Smooth muscle cell (in vitro differentiated cells): ENCODE results near the gene CIC. TPM values are rescaled to one million over a fixed set of nuclear protein-coding genes. Genes with fewer than 3 reads are reported as not detected.
"Not testable (repeated sequence)": the region's sequence is repeated elsewhere in the genome, so short reads cannot be mapped to it uniquely, and the experiment has no call there.

ENCODE experiments used
- DNase-seq: peaks from one replicate; lab custom pipeline; 2025; ENCODE audit not compliant: unreplicated experiment; lab: John Stamatoyannopoulos, UW
- H2AFZ ChIP-seq: fragments of 200-600 bp; sonication (generic); 2 replicates; pipeline ENCODE4 v1.6.0; 2016; ENCODE audit warnings: antibody characterized with exemption, low read depth, mild to moderate bottlenecking
- H3F3A ChIP-seq: fragments of 200-600 bp; sonication (generic); 2 replicates; pipeline ENCODE4 v1.6.0; 2017; ENCODE audit warnings: antibody characterized with exemption, low read depth
- H3K27ac ChIP-seq: fragments of 200-600 bp; sonication (generic); 2 replicates; pipeline ENCODE4 v1.5.1; 2016; ENCODE audit warnings: low read depth, mild to moderate bottlenecking
- H3K27me3 ChIP-seq: fragments of 200-600 bp; sonication (generic); 2 replicates; pipeline ENCODE4 v1.6.1; 2016; ENCODE audit warnings: low read depth, mild to moderate bottlenecking
- H3K36me3 ChIP-seq: fragments of 200-600 bp; sonication (generic); 2 replicates; pipeline ENCODE4 v1.5.1; 2016; ENCODE audit warnings: low read depth
- H3K4me1 ChIP-seq: fragments of 200-600 bp; sonication (generic); 2 replicates; pipeline ENCODE4 v1.5.1; 2016; ENCODE audit warnings: low read depth
- H3K4me2 ChIP-seq: fragments of 200-600 bp; sonication (generic); 2 replicates; pipeline ENCODE4 v1.6.0; 2016; ENCODE audit warnings: mild to moderate bottlenecking
- H3K4me3 ChIP-seq: fragments of 200-600 bp; sonication (generic); 2 replicates; pipeline ENCODE4 v1.5.1; 2016; ENCODE audit warnings: mild to moderate bottlenecking
- H3K79me2 ChIP-seq: fragments of 200-600 bp; sonication (generic); 2 replicates; pipeline ENCODE4 v1.6.0; 2016; ENCODE audit warnings: low read depth, mild to moderate bottlenecking
- H3K9ac ChIP-seq: fragments of 200-600 bp; sonication (generic); 2 replicates; pipeline ENCODE4 v1.6.0; 2016; ENCODE audit warnings: low read depth
- H3K9me3 ChIP-seq: fragments of 200-600 bp; sonication (generic); replicated peaks from 2 replicates; pipeline ENCODE4 v1.5.1; 2016; ENCODE audit warnings: low read depth
- H4K20me1 ChIP-seq: fragments of 200-600 bp; sonication (generic); 2 replicates; pipeline ENCODE4 v1.6.0; 2016; ENCODE audit warnings: low read depth
- CTCF ChIP-seq: fragments of 200-600 bp; sonication (generic); IDR thresholded peaks from 2 replicates; pipeline ENCODE4 v1.5.1; 2017; ENCODE audit warnings: borderline replicate concordance, mild to moderate bottlenecking, antibody characterized with exemption; ENCODE audit not compliant: insufficient read depth, poor library complexity, severe bottlenecking
- WGBS: methylation state at CpG from one replicate; pipeline ENCODE4 v1.1.7; 2016; ENCODE audit warnings: low lambda C conversion rate; 5-methylcytosine and 5-hydroxymethylcytosine counted together
- polyA plus RNA-seq: library from polyadenylated mRNA; unstranded; fragments of >200 nt; fragmentation: Nextera tagmentation; extraction: Ambion mirVana; gene quantifications from 2 replicates; pipeline ENCODE4 v1.2.1, GENCODE V29; 2016
- total RNA-seq: library from RNA; depleted of rRNA; stranded (reverse); fragments of >200 nt; gene quantifications from 2 replicates; pipeline ENCODE4 v1.2.3, GENCODE V29; 2014

Gene CIC
- total and polyA plus RNA-seq, 2 experiments from 2014 or later = 12.6 to 18.4 TPM

GRCh38 chr19:42266928-42267603, 2.0 kb upstream of the CIC start:
- H3K9me3 ChIP-seq, H3K27me3 ChIP-seq, H3K9ac ChIP-seq, DNase-seq, H3K4me3 ChIP-seq, H3K36me3 ChIP-seq, H4K20me1 ChIP-seq, H3F3A ChIP-seq, H2AFZ ChIP-seq: not testable (repeated sequence)
- Histone ChIP-seq H3K4me1 (peaks cover 18% of the 10 kb centered on the region), H3K79me2 (peaks cover 24% of the 10 kb centered on the region), H3K4me2 (peak overlapping the region; percentile 87), H3K27ac (peak overlapping the region; percentile 99)
- WGBS = 94% methylated on average over 25 of the region's 25 CpGs

GRCh38 chr19:42267644-42268141, 1.4 kb upstream of the CIC start:
- Histone ChIP-seq H3K27ac (peak overlapping the region; percentile 99), H3K4me1 (peaks cover 18% of the 10 kb centered on the region), H3K4me2 (peak overlapping the region; percentile 87), H3K9ac (peak overlapping the region; percentile 99), H3F3A (no peaks in the 10 kb centered on the region), H3K4me3 (peak overlapping the region; percentile 80), H3K79me2 (peaks cover 24% of the 10 kb centered on the region), H3K36me3 (no peaks in the 10 kb centered on the region), H2AFZ (peak overlapping the region; percentile 88), H3K27me3 (no peaks in the 10 kb centered on the region), H3K9me3 (no peaks in the 10 kb centered on the region), H4K20me1 (no peaks in the 10 kb centered on the region)
- TF ChIP-seq CTCF = no peak
- DNase-seq = no peak
- 18% methylated on average over 13 of the region's 13 CpGs for WGBS

- Histone ChIP-seq H3K36me3 (no peaks in the 10 kb centered on the region), H3K4me3 (peak overlapping the region; percentile 80), H3K4me1 (peaks cover 18% of the 10 kb centered on the region), H3K4me2 (peak overlapping the region; percentile 87), H3K9ac (peak overlapping the region; percentile 99), H3K79me2 (peaks cover 24% of the 10 kb centered on the region), H2AFZ (peak overlapping the region; percentile 88), H3K27ac (peak overlapping the region; percentile 99), H3K9me3 (no peaks in the 10 kb centered on the region), H3F3A (no peaks in the 10 kb centered on the region), H4K20me1 (no peaks in the 10 kb centered on the region), H3K27me3 (no peaks in the 10 kb centered on the region)
- TF ChIP-seq CTCF = no peak
- WGBS = under 1% methylated on average over 42 of the region's 46 CpGs
- peak; percentile 99 for DNase-seq
Observed at GRCh38 chr19:42268142-42268703, 829 bp upstream of the CIC start.

- Histone ChIP-seq H3K36me3 (no peaks in the 10 kb centered on the region), H3K27me3 (no peaks in the 10 kb centered on the region), H2AFZ (no peak overlapping the region), H3K9me3 (no peaks in the 10 kb centered on the region), H3K4me2 (peak overlapping the region; percentile 91), H3F3A (no peaks in the 10 kb centered on the region), H3K4me1 (peaks cover 18% of the 10 kb centered on the region), H3K27ac (peak overlapping the region; percentile 76), H3K4me3 (peak overlapping the region; percentile 69), H3K79me2 (peaks cover 34% of the 10 kb centered on the region), H4K20me1 (peaks cover 2% of the 10 kb centered on the region), H3K9ac (peak overlapping the region; percentile 83)
- TF ChIP-seq CTCF = no peak
- DNase-seq = no peak
- 71% methylated on average over 9 of the region's 10 CpGs for WGBS
Observed at GRCh38 chr19:42269478-42270345, 660 bp downstream of the CIC start.
